OCI-LY1 (cell line): ENCODE data around the gene LRRC45.

ENCODE experiments used
- EZH2 ChIP-seq: fragments of 200-600 bp; sonication (generic), shearing (Covaris generic); IDR thresholded peaks from 2 replicates; pipeline ENCODE4 v1.8.0; 2017; ENCODE audit warnings: borderline replicate concordance, mixed run types, mild to moderate bottlenecking, antibody characterized with exemption, low read length, moderate library complexity, mixed read lengths
- TF ChIP-seq, protein P1 (sequence below): fragments of 200-600 bp; sonication (generic), shearing (Covaris generic); IDR thresholded peaks from 2 replicates; pipeline ENCODE4 v1.5.1; 2017; ENCODE audit warnings: mild to moderate bottlenecking, antibody characterized with exemption, low read length, moderate library complexity, mixed read lengths

DNA sequence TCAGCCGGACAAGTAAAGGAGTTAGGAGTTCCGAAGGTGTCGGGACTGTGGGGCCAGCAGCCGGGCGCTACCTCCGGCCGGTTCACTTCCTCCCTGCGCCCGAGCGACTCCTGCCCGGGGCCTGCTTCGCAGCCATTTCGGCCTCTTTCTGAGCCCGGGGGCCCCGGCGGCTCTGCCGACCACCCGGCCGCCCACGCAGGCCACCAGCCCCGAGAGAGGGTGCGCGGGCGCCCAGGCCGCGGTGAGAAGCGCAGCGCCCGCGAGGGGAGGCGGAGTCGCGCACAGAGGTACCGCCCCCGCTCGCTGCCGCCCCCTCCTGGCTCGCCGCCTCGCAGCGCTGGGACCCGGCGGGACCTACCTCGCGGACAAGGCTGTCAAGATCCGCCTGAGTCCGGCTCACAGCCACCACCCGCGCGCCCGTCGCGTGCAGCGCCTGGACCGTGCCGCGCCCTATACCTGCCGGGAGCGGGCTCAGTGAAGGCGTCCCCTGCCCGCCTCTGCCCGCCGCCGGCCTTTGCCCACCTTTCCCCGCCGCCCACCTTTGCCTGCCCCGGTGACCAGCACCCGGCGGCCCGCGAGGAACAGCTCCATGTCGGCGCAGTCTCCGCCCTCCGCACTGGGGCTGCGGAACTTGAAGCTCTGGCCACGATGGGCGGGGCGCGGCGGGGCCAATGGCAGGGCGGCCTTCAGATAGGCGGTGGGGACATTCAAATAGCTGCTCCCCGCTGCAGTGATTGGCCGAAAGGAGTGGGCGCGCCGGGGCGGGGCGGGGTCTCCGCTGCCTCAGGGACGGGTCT lies 14.2 kb downstream of the LRRC45 start, which contains the start of gene DCXR:
- TF ChIP-seq, protein P1, sequence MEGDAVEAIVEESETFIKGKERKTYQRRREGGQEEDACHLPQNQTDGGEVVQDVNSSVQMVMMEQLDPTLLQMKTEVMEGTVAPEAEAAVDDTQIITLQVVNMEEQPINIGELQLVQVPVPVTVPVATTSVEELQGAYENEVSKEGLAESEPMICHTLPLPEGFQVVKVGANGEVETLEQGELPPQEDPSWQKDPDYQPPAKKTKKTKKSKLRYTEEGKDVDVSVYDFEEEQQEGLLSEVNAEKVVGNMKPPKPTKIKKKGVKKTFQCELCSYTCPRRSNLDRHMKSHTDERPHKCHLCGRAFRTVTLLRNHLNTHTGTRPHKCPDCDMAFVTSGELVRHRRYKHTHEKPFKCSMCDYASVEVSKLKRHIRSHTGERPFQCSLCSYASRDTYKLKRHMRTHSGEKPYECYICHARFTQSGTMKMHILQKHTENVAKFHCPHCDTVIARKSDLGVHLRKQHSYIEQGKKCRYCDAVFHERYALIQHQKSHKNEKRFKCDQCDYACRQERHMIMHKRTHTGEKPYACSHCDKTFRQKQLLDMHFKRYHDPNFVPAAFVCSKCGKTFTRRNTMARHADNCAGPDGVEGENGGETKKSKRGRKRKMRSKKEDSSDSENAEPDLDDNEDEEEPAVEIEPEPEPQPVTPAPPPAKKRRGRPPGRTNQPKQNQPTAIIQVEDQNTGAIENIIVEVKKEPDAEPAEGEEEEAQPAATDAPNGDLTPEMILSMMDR, result peak; percentile 81
- no peak for TF ChIP-seq EZH2
